GM12891 (cell line): ENCODE results near the gene BRSK2.
"Not testable (repeated sequence)": the region's sequence is repeated elsewhere in the genome, so short reads cannot be mapped to it uniquely, and the experiment has no call there.

Source experiments
- DNase-seq: peaks from one replicate; pipeline ENCODE4 v3.0.0; 2011; ENCODE audit warnings: low spot score; ENCODE audit not compliant: insufficient read length
- FAIRE-seq: peaks from 2 replicates; lab custom pipeline; 2011; peaks lifted over from hg19 to GRCh38; lab: Jason Lieb, UNC
- PAX5 ChIP-seq: IDR thresholded peaks from 2 replicates; pipeline ENCODE4 v1.6.1; 2011; ENCODE audit warnings: low read length, moderate library complexity, mild to moderate bottlenecking; ENCODE audit not compliant: insufficient read depth, severe bottlenecking
- POLR2A ChIP-seq: IDR thresholded peaks from 2 replicates; pipeline ENCODE4 v1.6.1; 2011; ENCODE audit warnings: low read depth, low read length, control low read depth
- POLR2AphosphoS5 ChIP-seq: IDR thresholded peaks from 2 replicates; pipeline ENCODE4 v1.6.1; 2011; ENCODE audit warnings: low read depth, low read length, control low read depth
- POU2F2 ChIP-seq: IDR thresholded peaks from 2 replicates; pipeline ENCODE4 v1.6.1; 2011; ENCODE audit warnings: low read depth, mild to moderate bottlenecking, control low read depth, low read length, moderate library complexity
- SPI1 ChIP-seq: IDR thresholded peaks from 2 replicates; pipeline ENCODE4 v1.6.1; 2011; ENCODE audit warnings: low read depth, low read length, control low read depth
- TAF1 ChIP-seq: IDR thresholded peaks from 2 replicates; pipeline ENCODE4 v1.6.1; 2011; ENCODE audit warnings: low read depth, low read length, control low read depth

BRSK2 gene

DNA sequence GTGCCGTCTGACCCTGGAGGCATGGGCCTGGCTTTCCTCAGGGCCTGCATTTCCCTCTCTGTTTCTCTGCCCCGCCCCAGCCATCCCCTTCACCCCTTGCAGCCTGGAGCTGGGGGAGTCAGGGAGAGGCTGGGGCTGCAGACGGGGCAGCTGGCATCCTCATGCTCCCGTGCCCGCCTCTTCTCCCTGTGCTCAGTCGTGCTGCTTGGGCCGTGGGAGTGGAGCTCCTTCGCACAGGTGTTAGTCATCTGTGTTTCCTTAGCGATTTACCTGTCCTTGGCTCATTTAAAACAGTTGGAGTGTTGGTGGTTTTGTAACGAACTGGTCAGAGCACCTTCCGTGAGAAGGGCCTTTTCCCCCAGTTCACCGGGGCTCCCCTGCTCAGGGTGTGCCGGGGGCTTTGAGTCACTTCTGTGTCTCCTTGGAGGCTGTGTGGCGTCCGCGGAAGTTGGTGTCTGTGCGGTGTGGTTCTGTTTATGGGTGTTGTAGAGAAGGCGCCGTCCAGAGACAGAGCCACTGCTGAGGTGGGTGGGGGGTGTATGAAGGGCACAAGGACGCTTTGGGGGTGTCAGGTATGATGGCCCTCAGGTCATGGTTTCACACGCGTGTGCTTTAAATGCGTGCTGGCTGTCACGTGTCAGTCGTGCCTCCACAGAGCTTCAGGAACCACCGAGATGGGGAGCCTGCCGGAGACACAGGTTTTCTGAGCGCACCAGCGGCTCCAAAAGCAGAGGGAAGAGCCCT is 19.5 kb downstream of the BRSK2 start:
- DNase-seq (no peak), FAIRE-seq (no peak)
- no peak for TF ChIP-seq PAX5
- TF ChIP-seq POLR2A, result no peak
- TF ChIP-seq POU2F2, result no peak
- TF ChIP-seq TAF1, result no peak
- no peak for TF ChIP-seq SPI1
- no peak for TF ChIP-seq POLR2AphosphoS5

DNA sequence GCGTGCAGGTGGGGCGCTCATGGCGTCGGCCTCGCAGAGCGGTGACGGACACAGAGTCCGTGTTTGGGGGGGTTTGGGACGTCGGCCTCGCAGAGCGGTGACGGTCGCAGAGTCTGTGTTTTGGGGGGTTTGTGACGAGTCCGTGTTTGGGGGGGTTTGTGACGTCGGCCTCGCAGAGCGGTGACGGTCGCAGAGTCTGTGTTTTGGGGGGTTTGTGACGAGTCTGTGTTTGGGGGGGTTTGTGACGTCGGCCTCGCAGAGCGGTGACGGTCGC is 20.1 kb downstream of the BRSK2 start:
- FAIRE-seq, DNase-seq: not testable (repeated sequence)

DNA sequence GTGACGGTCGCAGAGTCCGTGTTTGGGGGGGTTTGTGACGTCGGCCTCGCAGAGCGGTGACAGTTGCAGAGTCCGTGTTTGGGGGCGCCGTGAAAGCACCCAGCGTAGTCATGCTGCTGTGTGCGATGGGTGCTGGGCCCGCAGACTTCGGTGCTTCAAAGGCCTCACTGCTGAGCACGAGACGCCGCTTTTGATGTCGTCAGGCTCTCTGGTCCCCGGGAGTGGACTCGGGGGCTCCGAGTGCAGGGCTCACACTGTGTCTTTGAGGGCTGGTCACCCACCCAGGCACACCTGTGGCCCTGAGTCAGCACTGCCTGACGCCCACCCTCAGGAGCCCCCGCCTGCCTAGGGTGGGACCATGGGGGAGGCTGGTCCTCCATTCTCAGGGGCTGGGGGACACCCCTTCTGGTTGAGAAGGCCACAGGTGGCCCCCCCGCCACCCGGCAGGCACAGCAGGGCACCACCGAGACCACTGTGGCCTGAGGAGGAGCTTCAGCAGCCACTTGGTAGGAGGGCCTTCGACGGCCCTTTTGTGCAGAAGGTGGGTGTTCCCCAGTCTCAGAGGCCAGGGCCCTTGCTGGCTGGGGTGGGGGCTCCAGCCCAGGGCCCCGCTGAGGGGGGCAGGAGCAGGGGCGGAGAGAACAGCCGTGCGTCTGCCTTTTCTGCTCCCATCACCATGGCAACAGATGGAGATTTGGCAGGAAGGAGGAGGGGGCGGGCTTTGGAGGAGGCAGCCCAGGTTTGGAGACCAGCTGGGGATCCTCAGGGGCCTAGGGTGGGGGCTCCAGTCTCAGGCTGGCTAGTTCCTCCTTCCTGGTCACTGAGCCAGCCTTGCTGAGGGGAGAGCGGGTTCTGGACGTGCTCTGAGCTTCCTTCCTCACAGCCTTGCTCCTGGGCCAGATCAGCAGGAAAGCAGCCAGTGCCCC is 20.9 kb downstream of the BRSK2 start:
- DNase-seq (no peak), FAIRE-seq (no peak)
- TF ChIP-seq POU2F2 (no peak), POLR2AphosphoS5 (no peak), SPI1 (no peak), PAX5 (no peak), POLR2A (no peak), TAF1 (no peak)

DNA sequence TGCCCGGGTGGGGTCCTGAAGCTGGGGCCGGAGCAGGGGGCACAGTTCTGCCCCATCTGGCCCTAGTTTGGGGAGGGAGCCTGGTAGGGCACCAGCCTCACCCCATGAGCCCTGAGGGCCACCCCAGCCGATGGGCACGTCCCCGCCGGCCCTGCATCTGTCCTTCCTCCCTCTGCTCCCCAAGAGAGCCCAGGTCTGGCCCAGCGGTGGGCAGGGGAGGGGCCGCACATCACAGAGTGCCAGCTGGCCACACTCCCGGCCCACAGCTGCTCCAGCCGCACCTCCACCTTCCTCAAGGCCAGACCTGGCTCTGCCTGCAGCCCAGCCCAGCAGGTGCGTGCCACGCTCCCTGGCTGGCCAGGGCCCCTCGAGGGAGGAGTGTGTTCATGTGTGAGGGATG is 21.6 kb downstream of the BRSK2 start:
- DNase-seq, result no peak
- no peak for FAIRE-seq
- no peak for TF ChIP-seq TAF1
- TF ChIP-seq SPI1, result no peak
- TF ChIP-seq POLR2A, result no peak
- no peak for TF ChIP-seq POLR2AphosphoS5
- TF ChIP-seq POU2F2, result no peak

DNA sequence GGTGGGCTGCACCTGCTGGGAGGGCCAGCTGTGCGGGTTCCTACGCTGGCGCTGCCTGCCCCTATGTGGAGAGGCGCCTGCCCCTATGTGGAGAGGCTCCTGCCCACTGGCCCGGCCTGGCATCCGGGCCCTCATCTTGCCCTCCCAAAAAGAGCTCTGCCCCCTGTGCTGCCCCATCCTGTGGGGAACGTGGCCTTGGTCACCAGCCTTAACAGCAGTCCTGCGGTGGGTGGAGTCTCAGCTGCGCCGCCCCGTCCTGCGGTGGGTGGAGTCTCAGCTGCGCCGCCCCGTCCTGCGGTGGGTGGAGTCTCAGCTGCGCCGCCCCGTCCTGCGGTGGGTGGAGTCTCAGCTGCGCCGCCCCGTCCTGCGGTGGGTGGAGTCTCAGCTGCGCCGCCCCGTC is 22.0 kb downstream of the BRSK2 start:
- not testable (repeated sequence) for FAIRE-seq, DNase-seq

DNA sequence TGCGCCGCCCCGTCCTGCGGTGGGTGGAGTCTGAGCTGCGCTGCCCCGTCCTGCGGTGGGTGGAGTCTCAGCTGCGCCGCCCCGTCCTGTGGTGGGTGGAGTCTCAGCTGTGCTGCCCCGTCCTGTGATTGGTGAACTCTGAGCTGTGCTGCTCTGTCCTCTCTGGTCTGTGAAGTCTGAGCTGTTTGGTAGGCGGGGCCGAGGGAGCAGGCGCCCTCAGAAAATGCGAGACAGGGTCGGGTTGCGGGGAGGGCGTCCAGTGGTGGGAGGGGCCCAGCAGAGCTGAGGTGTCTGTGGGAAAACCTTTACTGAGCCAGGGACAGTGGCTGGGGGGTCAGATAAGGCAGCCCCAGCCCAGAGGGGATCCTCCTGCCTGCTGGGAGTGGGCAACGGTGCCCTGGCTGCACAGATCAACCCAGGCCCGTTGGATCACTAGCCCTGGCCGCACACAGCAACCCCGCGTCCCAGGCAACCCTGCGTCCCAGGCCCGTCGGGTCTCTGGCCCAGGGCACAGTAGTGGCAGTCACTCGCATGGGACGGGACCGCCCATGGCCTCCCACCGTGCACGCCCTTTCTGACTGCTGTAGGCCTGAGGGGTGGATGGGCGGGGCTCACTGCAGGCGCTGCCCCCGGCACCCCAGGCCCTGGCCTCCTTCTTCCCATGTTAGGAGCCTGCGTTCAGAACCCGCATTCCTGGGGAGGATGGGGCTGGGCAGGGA is 22.8 kb downstream of the BRSK2 start:
- DNase-seq, result no peak
- TF ChIP-seq TAF1 (no peak), POU2F2 (no peak), POLR2AphosphoS5 (no peak), SPI1 (no peak), POLR2A (no peak)
- no peak for FAIRE-seq

DNA sequence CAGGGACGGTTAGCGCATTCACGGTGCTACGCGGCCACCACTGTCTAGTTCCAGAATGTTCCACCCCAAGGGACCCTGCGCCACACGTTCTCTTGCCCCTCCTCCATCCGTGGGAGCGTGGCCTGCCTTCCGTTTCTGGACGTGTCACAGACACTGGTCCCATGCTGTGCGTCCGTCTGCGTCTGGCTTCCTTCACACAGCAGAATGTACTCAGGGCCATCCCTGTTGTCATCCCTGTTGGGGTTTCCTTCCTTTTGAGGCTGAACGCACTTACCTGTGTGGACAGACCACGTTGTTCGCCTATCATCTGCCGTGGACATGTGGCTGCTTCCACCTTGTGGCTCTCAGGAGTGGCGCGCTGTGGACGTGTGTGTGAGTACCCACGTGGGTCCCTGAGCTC is 24.9 kb downstream of the BRSK2 start:
- TF ChIP-seq TAF1, result no peak
- no peak for TF ChIP-seq POU2F2
- FAIRE-seq, result no peak
- DNase-seq, result no peak

DNA sequence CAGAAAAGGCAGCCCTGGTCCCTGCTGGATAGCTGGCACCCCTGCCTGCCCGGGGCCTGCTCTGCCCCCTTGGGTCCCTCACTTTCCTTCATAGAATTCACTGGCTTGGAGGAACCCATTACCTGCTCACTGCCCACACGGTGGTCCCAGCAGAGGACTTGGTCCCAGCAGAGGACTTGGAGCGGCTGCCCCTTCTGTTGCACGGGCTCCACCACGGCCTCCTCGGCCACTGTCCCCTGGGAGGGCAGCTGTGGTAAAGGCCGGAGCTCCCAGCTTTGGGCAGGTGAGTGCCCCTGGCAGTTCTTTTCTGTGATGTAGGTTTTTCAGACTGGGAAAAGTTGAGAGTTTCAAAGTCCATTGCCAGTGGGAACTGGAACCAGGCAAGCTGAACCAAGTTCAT is 25.9 kb downstream of the BRSK2 start:
- DNase-seq, result no peak
- TF ChIP-seq POU2F2 (no peak), POLR2A (no peak), SPI1 (no peak), PAX5 (no peak), POLR2AphosphoS5 (no peak), TAF1 (no peak)
- FAIRE-seq, result no peak

DNA sequence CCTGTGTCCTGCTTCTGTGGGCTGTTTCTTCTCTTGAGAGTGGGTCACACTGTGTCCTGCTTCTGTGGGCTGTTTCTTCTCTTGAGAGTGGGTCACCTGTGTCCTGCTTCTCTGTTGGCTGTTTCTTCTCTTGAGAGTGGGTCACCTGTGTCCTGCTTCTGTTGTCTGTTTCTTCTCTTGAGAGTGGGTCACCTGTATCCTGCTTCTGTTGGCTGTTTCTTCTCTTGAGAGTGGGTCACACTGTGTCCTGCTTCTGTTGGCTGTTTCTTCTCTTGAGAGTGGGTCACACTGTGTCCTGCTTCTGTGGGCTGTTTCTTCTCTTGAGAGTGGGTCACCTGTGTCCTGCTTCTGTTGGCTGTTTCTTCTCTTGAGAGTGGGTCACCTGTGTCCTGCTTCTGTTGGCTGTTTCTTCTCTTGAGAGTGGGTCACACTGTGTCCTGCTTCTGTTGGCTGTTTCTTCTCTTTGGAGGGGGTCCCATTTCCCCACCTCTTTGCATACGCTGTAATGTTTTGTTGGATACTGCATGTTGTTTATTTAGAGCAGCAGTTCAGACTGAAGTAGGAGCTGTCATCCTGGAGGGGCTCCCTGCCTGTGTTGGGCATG is 28.6 kb downstream of the BRSK2 start:
- not testable (repeated sequence) for FAIRE-seq, DNase-seq

DNA sequence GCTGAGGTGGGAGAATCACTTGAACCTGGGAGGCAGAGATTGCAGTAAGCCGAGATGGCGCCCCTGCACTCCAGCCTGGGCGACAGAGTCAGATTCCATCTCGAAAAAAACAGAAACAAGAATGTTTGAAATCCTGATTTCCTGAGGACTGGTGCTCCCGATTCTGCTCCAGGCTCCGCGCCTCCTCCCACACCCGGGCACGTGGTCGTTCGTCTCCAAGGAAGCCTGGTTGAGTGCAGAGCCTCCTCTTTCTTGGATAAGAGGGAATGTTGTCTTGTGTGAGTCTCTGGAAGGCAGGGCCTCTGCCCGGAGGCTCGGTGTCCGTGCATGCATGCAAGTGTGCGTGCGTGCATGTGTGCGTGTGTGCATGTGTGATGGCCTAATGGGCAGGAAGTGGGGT is 30.1 kb downstream of the BRSK2 start:
- no peak for FAIRE-seq
- TF ChIP-seq POLR2A (no peak), POLR2AphosphoS5 (no peak), SPI1 (no peak), TAF1 (no peak), POU2F2 (no peak), PAX5 (no peak)
- no peak for DNase-seq
